ENCODE measurements around the gene ADM.

ADM gene

DNA sequence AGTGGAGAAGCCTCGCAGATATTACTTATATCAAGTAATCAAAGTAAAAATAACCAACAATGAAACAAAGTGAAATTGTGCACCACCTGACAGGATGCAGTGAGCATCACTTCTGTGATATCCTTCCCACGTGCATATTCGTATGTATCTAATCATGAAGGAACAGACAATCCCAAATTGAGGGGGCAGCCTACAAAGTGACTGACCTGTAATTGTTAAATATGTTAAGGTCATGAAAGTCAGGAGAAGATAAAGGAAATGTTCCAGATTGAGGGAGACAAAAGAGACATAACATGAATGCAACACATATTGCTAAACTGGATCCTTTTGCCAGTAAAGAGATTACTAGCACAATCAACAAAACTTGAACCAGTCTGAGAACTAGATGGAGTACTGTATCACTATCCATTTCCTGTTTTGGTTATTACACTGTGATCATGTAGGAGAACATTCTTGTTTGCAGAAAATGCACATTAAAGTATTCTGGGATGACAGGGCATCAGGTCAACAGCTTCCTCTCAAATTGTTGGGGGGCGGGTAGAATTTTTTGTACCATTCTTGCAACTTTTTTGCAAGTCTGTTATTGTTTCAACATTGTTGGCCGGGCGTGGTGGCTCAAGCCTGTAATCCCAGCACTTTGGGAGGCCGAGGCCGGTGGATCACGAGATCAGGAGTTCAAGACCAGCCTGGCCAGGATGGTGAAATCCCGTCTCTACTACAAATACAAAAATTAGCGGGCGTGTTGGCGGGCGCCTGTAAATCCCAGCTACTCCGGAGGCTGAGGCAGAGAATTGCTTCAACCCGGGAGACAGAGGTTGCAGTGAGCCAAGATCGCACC, 12.9 kb upstream of the ADM start:
- no peak for DNase-seq

DNA sequence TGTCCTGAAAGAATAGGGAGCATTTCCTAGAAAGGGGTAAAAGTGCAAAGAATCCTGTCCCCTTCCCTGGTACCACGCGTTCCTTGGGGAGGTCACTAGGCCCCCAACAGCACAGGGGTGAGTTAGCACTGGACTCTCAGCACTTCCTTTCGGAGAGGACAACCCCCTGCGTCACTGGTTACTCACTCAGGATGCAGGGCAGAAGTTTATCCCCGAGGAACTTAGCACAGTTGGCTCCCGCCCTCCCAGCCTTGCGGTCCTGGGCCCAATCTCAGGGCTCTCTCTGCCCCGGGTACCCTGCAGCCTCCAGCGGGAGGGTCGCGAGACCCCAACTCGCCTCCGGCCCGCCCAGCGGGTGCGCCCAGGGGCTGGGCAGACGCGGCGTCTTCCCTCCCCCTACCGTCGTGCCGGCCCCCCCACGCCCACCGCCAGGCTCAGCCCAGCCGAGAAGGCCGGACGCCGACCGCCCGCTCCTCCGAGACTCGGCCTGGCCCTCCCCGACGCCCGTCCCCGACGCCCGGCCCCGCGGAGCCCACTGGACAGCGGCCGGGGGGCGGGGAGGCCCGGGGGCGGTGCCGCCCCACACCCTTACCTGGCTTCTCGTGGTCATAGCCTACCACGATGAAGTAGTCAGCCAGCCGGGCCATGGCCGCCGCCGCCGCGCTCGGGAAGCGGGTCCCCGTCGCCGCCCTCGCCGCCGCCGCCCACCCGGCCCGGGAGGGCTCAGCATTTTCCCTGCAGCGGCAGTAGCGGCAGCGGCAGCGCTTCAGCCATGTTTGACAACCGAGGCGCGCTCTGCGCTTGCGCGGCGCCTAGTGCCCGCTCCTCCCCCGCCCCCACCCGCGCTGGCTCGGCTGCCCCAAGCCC, 11.2 kb upstream of the ADM start, which contains the start of gene SBF2:
Gene SBF2 (minus strand): TSS at position 797 of the 867 bp plus-strand sequence. CDS start 150 bp downstream, at position 647.
- peak; percentile 77 for DNase-seq

DNA sequence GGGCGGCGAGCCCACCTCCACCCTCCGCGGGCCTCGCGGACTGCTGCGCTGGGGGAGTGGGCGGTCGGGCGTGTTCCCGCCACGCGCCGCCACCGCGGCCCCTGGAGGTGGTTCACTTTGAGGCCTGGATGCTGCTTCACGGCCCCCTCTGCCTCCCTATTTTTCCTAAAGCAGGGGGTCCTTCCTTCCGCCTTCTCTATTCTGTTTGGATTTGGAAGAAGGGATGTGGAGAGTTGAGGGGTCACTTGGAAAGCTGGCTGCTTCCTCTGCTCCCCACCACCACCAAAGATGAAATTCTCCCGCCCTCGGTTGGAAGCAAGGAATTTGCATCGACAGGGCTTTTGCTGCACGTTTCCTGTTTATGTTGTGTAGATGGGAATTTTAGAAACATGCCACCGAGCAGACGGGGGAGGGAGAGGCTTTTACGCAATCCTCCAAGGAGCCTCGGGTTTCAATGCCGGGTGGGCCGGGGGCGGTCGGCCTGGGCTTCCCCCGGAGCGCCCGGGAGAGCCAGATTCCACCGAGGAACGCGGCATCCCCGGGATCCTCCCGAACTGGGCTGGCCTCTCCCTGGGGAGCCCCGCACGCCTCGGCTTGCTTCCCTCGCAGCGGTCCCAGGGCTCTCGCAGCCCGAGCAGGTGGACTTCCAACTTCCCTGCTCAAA, 10.5 kb upstream of the ADM start:
- DNase-seq = no peak

DNA sequence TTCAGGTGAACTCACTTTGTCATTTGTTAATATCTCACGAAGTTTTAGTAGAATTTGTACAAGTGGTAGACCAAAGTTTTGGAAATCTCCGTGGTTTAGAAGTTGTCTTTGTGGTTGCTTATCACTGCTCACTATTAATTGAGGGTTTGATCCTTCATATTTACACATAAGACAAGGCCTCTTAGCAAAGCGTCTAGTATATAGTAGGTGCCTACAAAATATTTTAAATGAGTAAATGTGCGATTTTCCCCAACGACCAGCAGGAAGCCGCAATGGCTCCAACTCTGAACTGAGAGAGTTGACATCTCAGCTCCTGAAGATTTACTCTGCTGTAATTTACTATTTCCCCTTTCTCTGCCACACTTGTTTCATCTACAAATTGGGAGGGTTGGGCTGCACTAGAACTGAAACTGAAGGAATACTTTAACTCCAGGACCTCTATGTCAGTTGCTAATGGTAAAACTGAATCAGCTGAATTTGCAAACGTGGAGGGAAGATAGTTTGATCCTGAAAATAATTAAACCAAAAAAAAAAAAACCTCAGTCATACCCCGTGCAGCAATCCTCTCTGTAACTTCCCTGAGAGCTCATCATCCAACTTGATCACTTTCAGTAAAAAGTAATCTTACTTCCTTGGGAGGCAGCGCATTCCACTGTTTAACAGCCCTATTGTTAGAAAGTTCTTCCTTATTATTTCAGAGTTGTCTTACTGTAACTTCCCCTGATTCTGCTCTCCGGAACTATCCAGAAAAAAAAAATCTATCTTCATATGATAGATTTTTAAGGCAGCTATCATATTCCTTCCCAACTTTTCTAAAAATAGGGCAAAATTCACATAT, 9.6 kb upstream of the ADM start:
- DNase-seq = no peak

DNA sequence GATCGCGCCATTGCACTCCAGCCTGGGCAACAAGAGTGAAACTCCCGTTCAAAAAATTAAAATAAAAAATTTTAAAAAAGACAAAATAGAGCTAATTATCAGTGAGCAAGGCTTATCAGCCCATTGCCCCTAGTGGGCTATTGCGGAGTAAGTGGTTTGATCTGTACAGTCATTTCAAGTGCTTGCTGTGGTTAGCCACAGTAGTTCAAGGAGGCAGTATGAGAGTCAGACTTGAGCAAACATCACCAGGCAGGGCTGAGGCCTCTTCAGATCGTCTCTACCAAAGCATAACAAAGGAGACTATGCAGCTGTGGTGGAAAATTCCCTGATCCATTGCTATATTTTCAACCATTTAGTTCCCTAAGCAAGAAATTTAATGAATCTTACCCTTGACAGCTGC, 6.5 kb upstream of the ADM start:
- DNase-seq = no peak

DNA sequence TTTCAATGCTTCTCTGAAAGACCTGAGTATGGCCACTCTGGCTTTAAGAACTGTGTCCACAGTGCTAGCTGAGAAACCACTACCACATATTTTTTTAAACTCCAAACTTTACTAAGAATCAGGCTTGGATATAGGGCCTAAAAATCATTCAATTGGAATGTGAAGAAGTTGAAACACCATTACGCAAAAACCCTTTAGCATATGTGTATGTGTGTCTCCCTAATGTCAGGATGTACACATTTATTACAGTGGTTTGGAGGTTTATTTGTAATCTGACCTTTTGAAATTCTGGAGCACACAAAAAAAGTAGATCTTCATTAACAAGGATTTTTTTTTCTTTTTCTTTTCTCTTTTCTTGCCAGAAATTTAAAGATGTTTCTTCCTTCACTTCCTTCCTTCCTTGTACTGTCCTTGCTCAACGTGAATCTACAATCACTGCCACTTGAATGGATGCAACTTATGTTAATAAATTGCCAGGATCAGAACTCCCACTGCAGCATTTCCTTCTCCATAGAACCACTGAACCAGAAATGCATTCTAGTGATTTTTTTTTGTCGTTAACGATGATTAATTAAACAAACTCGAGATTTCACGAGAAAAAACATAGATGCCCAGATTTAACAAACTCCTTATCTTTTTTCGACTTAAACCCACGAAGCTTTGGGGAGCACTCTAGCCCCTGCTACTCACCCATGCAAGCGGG, 3.1 kb upstream of the ADM start:
- no peak for DNase-seq

DNA sequence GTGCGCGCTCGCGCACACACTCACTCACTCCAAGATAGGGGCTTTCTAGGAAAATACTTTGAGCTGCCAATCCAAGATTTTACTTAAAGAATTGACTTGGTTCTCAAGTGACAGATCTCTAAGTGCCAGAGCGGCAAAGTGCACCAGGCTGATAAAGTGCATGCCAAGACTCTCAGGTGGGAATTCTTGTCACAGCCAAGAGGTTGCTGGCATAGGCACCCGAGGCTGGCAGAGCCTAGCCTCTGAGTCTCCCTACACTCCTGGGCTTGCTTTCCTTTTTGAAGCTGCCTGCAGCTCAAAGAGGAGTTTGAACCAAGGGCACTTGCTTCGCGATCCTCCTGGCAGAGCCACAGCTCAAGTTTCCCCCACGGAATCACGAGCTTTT, 2.5 kb upstream of the ADM start:
- no peak for DNase-seq

DNA sequence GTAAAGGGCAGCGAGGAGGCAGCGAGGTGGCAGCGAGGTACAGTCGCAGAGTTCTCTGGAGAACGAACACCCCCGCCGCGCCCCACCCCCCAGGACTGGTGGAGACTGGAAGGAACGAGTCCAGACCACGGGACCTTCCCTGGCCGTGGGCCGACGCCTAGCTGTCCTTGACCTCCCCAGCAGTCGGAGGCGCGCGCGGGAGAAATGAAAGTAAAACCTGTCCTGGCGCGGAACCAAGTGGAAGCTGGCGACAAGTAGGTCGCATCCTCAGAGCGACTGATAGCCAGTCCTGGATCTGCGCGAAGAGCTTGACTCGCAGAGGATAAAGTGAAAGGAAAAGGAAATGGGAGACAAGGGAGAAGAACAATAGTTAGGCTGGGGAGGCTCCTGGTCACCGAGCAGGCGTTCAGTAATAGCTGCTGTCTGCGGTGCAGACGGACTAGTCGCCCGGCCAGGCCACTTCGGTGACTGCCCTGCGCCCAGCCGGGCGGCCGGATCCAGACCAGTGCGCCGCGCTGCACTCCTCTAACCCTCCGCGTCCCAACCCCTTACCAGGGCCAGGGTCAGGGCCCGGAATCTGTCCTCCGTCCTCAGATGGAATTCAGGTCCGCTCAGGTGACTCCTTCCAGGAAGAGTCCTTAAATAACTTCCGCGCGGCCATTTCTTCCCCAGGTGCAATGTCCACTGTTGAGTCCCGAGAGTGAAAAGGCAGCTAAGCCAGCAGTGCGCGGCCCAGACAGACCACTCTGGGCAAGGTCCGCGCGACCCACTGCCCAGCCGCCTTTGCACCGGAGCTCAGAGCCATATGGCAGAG, 1.9 kb upstream of the ADM start:
- peak; percentile 44 for DNase-seq

DNA sequence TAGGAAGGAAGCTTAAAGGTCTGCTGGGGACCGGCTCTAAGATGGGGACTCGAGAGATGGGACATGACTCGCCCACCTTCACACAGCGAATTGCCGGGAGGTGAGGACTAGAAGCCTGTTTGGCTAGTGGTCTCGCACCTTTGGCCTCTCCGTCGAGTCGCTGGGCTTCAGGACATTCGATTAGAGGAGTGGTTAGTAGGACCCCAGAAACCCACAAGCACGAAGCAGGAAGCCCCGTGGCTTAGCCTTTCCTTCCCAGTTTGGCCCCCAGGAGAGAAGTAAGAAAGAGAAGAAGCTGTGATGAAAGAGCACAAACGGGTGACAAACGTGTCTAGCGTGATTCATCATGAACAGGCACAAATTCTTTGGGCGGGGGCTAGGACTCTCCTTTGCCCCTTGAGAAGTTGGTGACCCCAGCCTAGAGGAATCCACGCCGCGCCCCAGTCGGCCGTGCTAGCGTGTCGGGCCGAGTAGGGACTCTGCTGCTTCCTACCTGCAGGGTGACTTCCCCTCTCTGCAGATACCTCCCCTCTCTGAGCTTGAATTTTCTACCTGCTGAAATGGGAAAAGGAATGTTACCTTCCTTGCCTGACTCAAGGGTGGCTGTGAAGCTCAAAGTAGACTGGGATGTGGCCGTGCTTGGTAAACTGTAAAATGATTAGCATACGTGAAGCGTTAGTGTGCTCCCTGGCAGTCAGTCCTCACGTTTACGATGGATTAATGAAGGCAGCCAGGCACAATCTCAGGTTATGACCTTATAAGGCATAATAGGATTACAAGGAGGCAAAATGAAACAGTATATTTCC, 1.1 kb upstream of the ADM start:
- no peak for DNase-seq

DNA sequence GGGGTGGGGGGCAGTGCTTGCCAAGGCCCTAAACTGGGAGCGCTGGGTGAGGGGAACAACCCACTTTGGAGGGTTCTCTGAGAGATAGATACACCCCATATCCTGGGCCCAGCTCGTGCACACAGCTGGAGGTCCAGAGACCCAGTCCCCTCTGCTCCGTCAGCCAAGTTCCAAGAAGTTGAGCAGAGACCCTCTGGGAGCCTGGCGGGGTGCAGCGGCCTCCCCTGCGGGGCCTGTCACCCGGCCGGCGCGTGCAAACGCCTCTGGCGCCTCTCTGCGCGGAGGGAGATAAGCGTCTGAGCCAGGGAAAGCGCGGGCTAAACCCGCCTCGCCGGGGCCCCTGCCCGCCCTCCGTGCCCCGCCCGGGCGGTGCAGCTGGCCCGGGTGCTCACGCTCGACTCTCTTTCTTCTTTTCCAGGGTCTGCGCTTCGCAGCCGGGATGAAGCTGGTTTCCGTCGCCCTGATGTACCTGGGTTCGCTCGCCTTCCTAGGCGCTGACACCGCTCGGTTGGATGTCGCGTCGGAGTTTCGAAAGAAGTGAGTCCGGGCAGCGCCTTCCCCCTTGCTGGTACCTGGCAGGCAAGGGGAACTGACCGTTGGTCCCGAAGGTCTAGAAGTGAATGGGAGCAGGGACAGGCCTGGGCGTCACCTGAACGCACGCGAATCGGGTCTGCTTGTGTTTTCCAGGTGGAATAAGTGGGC, 540 bp downstream of the ADM start:
- no peak for DNase-seq

DNA sequence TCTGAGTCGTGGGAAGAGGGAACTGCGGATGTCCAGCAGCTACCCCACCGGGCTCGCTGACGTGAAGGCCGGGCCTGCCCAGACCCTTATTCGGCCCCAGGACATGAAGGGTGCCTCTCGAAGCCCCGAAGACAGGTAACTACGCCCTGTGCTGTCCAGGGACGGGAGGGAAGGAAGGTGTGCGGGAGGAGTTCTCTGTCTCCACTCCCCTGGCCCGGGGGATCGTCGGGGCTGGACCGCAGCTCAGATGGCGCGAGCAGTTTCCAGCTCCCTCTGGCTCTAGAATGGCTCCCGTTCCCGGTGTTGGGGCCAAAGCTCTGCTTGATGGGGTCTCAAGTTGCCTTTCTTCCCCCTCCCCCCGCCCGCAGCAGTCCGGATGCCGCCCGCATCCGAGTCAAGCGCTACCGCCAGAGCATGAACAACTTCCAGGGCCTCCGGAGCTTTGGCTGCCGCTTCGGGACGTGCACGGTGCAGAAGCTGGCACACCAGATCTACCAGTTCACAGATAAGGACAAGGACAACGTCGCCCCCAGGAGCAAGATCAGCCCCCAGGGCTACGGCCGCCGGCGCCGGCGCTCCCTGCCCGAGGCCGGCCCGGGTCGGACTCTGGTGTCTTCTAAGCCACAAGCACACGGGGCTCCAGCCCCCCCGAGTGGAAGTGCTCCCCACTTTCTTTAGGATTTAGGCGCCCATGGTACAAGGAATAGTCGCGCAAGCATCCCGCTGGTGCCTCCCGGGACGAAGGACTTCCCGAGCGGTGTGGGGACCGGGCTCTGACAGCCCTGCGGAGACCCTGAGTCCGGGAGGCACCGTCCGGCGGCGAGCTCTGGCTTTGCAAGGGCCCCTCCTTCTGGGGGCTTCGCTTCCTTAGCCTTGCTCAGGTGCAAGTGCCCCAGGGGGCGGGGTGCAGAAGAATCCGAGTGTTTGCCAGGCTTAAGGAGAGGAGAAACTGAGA, 1.4 kb downstream of the ADM start:
- no peak for DNase-seq

DNA sequence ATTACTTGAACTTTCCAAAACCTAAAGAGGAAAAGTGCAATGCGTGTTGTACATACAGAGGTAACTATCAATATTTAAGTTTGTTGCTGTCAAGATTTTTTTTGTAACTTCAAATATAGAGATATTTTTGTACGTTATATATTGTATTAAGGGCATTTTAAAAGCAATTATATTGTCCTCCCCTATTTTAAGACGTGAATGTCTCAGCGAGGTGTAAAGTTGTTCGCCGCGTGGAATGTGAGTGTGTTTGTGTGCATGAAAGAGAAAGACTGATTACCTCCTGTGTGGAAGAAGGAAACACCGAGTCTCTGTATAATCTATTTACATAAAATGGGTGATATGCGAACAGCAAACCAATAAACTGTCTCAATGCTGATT, 2.1 kb downstream of the ADM start:
- DNase-seq = no peak

DNA sequence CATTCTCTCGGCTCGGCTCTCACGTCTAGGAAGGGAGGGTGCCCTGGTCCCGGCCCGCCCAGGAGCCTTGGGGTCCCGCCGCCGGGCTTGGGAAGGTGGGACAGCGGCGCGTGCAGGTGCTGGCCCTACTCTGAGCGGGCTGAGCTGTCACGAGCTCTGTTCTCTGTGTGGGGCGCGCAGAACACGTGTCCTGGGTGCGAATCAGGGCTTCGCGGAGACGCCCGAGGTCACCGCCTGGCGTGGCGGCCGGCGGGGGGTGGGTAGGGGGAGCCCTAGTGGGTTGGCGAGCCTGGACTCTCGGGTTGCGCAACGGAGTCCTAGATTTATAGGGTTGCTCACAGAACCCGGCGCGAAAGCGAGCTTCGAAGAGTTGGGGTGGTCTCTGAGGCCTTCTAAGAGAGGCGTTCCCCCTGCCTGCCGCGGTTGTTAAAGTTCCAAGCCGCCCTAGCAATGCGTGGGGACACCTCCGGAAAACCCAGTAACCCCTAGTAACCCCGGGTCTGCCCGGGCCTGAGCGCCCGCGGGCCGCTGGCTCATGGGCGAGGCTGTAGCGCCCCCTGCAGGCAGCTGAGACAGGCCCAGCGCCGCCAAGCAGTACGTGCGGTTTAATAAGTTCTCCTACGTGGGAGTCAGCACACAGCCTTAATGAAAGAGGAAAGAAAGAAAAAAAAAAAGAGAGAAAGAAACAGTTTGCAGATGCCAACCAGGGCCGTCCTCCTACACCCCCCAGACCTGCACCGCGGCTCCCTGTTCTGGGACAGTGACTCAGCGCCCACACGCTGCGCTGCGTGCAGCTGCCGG, 2.7 kb downstream of the ADM start:
- peak; percentile 78 for DNase-seq

DNA sequence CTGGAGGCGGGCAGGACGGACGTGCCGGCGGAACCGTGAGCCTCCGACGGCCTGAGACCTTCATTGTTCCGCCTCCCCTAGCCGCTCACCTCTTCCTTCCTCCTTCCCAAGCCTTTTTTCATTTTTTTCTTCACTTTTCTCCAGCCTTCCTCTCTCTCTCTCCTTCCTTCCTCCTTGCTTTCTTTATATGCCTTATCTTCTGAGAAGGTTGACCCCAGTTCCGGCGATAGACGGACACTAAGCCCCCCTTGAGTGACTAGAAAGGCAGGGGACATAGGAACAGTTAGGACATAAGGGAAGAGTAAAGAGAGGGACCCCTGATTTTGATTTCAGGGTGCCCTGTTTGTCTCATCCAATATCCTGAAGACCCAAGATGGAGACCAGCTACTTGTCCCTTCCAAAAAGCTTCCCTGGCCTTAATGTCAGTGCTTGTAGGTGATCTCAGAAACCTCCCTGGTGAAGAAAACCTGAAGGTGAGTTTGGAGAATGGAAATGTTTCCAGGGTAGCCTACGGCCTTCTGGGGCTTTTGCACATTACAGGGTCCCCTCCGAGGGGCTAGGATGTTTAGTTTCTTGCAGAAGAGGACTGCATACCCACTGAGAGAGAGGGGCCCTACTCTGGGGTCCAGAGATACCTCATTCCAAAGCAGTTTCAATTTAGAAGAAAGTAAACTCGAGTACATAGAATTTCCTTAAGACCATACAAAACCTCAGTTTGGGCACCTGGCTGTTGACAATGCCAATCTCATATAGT, 3.5 kb downstream of the ADM start:
- no peak for DNase-seq

DNA sequence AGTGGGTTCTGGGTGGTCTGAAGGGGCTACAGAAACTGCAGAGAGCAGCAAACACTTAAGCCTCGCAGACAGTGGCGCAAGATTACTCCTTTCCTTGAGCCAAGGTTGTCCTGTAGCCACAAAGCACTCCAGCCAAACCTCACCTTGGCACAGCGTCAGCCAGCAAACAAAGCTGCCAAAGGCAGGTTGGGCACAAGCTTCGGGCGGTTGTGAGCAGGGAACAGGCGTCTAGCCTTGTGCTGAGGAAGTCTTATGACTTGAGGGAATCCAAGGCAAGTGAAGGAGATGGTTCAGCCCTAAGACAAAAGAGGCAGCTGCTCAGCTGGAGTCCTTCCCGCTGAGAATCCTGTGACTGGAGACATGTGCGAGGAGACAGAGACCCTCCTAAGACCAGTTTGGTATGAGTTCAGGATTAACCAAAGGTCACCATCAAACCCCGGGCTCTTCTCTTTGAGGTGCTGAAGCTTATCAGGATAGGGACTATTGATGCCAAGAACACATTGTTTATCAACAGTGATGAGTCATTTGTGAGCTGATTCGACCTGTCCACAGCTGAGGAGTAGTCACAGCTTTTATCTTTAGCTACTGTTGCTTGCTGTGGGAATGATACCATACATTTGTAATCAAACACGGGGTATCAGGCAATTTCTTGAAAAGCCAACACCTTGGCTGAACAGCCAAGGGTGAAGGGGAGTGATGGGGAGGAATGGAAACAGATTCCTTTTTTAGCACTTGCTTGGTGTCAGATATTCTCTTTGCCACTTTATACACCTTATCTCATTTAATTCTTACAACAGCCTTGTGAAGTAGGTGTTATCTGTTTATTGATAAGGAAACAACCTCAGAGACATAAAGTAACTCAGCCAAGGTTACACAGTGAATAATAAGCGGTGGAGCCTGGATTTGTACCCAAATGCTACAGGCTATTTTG, 4.6 kb downstream of the ADM start:
- DNase-seq = no peak

Data from NCI-H1436 (cell line).